Cortex of kidney (tissue), 1 donor: ENCODE results near the gene PAWR.
"Not testable (repeated sequence)": the region's sequence is repeated elsewhere in the genome, so short reads cannot be mapped to it uniquely, and the experiment has no call there.

ENCODE experiments used
- DNase-seq: peaks from one replicate; lab custom pipeline; 2025; lab: John Stamatoyannopoulos, UW

Gene PAWR

GRCh38 chr12:79591988-79592387, 98.8 kb downstream of the PAWR start:
- DNase-seq = no peak

GRCh38 chr12:79590751-79591150, 100.0 kb downstream of the PAWR start:
- DNase-seq = no peak

- no peak for DNase-seq
Measured at GRCh38 chr12:79587368-79587767, 103.4 kb downstream of the PAWR start.

- no peak for DNase-seq
Measured at GRCh38 chr12:79585147-79585546, 105.6 kb downstream of the PAWR start.

GRCh38 chr12:79573820-79574219, 116.9 kb downstream of the PAWR start:
- no peak for DNase-seq

- no peak for DNase-seq
Measured at GRCh38 chr12:79569679-79570078, 121.1 kb downstream of the PAWR start.

- DNase-seq = no peak
Measured at GRCh38 chr12:79567175-79567563, 123.6 kb downstream of the PAWR start.

- no peak for DNase-seq
Measured at GRCh38 chr12:79566452-79567174, 124.2 kb downstream of the PAWR start.

- DNase-seq = not testable (repeated sequence)
Measured at GRCh38 chr12:79564727-79565350, 125.9 kb downstream of the PAWR start.

- DNase-seq = no peak
Measured at GRCh38 chr12:79563021-79563740, 127.6 kb downstream of the PAWR start.

- no peak for DNase-seq
Measured at GRCh38 chr12:79561401-79562132, 129.2 kb downstream of the PAWR start.

- no peak for DNase-seq
Measured at GRCh38 chr12:79560225-79560889, 130.4 kb downstream of the PAWR start.

GRCh38 chr12:79559591-79559990, 131.2 kb downstream of the PAWR start:
- DNase-seq = no peak

GRCh38 chr12:79558924-79559469, 131.8 kb downstream of the PAWR start:
- no peak for DNase-seq

GRCh38 chr12:79557690-79558315, 133.0 kb downstream of the PAWR start:
- DNase-seq = no peak

GRCh38 chr12:79555028-79555925, 135.5 kb downstream of the PAWR start:
- DNase-seq = no peak

GRCh38 chr12:79553863-79554574, 136.7 kb downstream of the PAWR start:
- DNase-seq = no peak

GRCh38 chr12:79552192-79552591, 138.6 kb downstream of the PAWR start:
- DNase-seq = no peak

- DNase-seq = no peak
Measured at GRCh38 chr12:79549531-79550271, 141.1 kb downstream of the PAWR start.
